Gastrocnemius medialis (tissue), 4 donors: ENCODE data around the gene MAGEB2.

Source experiments
- CTCF ChIP-seq, 5 experiments: fragments of 450-650 bp in 3 of 5; fragments of 200-600 bp in 2 of 5; sonication (generic) in 2 of 5; IDR thresholded peaks in 4 of 5; conservative IDR thresholded peaks in 1 of 5; 1 replicate in 4 of 5; 2 replicates in 1 of 5; pipeline ENCODE4 v1.5.1; 2016 to 2019; ENCODE audit warnings: antibody characterized with exemption in 5 of 5, mild to moderate bottlenecking in 3 of 5, moderate library complexity in 3 of 5
- POLR2A ChIP-seq, 2 donors: fragments of 450-650 bp; IDR thresholded peaks; one replicate each; pipeline ENCODE4 v1.6.1; 2017; ENCODE audit warnings: antibody characterized with exemption in 2 of 2, mild to moderate bottlenecking in 2 of 2, moderate library complexity in 2 of 2

- TF ChIP-seq CTCF (IDR thresholded peaks at IDR 0.05 in 4 of 5, conservative IDR thresholded peaks at IDR 0.05 in 1 of 5) = no peak
- TF ChIP-seq POLR2A (IDR thresholded peaks at IDR 0.05) = no peak
Observed at GRCh38 chrX:30230395-30230794, 15.0 kb downstream of the MAGEB2 start, which contains the start of gene MAGEB3.
